AG10803 (cell line): ENCODE data around the gene TTC23.
A peak's percentile ranks its signal among the peaks of the same experiment; 100 is the strongest.
"Not testable (repeated sequence)": the region's sequence is repeated elsewhere in the genome, so short reads cannot be mapped to it uniquely, and the experiment has no call there.

Experiments
- DNase-seq: peaks from one replicate; pipeline ENCODE4 v3.0.0; 2010; ENCODE audit warnings: low read depth
- H3K4me3 ChIP-seq: 2 replicates; pipeline ENCODE4 v1.5.1; 2011; ENCODE audit warnings: mild to moderate bottlenecking, low read length, control low read depth
- TF ChIP-seq, protein P1 (sequence below): conservative IDR thresholded peaks from 2 replicates; pipeline ENCODE4 v1.5.1; 2011; ENCODE audit warnings: mild to moderate bottlenecking, low read length, control low read depth, inconsistent platforms

TTC23 gene

DNA sequence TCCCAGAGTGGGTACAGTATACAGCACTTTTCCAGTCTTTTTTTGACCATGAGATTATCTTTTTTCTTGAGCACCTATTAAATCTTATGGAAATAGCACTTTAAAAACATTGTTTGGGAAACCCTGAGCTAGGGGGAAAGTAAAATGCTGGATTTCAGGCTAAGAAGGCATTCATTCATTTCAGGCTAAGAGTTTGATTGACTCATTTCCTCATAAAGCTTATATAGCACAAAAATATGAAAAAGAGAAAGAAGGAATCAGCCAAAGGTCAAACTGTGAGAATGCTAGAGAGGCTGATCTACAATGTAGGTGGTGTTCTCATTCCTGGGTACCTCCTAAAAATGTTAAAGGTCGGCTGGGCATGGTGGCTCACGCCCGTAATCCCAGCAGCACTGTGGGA is 10.5 kb downstream of the TTC23 start:
- no peak for DNase-seq
- TF ChIP-seq, protein P1, sequence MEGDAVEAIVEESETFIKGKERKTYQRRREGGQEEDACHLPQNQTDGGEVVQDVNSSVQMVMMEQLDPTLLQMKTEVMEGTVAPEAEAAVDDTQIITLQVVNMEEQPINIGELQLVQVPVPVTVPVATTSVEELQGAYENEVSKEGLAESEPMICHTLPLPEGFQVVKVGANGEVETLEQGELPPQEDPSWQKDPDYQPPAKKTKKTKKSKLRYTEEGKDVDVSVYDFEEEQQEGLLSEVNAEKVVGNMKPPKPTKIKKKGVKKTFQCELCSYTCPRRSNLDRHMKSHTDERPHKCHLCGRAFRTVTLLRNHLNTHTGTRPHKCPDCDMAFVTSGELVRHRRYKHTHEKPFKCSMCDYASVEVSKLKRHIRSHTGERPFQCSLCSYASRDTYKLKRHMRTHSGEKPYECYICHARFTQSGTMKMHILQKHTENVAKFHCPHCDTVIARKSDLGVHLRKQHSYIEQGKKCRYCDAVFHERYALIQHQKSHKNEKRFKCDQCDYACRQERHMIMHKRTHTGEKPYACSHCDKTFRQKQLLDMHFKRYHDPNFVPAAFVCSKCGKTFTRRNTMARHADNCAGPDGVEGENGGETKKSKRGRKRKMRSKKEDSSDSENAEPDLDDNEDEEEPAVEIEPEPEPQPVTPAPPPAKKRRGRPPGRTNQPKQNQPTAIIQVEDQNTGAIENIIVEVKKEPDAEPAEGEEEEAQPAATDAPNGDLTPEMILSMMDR = no peak
- no peak overlapping the region for H3K4me3 ChIP-seq

DNA sequence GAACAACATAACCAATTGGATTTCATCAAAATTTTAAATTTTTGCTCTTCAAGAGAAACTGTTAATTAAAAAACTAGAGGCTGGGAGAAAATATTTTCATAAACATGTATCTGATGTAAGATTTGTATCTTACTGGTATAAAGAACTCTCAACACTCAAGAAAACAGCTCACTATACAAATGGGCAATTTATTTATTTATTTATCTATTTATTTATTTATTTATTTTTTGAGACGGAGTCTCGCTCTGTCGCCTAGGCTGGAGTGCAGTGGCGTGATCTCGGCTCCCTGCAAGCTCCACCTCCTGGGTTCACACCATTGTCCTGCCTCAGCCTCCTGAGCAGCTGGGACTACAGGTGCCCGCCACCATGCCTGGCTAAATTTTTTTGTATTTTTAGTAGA is 15.2 kb downstream of the TTC23 start:
- H3K4me3 ChIP-seq, DNase-seq: not testable (repeated sequence)

DNA sequence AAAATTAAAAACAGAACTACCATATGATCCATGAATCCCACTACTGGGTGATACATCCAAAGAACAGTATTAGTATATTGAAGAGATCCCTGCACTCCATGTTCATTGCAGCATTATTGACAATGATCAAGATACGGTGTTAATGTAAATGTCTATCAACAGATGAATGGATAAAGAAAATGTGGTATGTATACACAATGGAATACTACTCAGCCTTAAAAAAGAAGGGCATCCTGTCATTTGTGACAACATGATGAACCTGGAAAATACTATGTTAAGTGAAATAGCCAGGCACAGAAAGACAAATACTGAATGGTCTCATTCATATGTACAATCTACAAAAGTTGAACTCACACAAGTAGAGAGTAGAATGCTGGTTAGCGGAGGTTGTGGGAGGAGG is 16.6 kb downstream of the TTC23 start:
- DNase-seq = no peak
- TF ChIP-seq, protein P1 = no peak
- no peak overlapping the region for H3K4me3 ChIP-seq

DNA sequence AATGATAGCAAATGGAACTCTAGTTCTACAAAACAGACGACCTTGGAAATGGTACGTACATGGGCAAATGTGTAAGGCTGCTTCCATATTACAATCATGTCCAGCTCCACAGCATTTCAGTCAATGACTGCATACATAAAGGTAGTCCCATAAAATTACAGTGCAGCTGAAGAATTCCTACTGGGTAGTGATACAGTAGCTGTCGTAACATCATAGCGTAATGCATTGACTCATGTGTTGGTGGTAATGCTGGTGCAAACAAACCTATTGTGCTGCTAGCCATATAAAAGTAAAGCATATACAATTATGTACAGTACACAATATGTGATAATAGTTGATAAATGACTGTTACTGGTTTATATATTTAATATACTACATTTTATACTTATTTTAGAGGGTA is 18.5 kb downstream of the TTC23 start:
- TF ChIP-seq, protein P1 = no peak
- no peak for DNase-seq
- H3K4me3 ChIP-seq = no peak overlapping the region

DNA sequence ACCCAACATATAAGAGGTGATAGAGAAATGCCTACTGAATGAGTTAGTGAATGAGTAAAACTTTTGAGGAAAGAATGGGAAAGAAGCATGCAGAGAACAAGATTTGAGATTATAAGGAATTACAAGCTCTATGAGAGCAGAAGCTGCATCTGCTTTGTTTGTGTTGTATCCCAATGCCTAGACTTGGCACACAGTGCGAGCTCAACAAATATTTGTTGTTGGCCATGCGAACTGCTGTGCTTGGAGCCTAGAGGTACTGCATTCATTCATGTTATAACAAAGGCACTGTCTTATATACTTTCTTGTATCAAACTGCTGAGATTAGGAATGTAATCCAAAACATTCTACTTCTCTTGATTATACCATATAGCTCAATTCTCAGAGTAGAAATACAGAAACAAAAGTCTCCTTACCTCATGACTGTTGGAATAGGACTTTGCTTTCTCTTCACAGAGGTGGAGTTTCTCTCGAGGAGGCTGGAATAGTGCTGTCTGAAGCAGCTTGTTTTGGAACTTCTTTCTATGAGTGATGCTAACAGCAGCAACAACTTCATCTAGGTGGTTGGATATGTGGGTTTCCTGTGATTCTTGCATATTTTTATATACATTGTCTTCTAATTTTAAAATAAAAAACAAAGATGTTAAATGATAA is 21.1 kb downstream of the TTC23 start:
- no peak for DNase-seq
- TF ChIP-seq, protein P1 = no peak
- H3K4me3 ChIP-seq = no peak overlapping the region

DNA sequence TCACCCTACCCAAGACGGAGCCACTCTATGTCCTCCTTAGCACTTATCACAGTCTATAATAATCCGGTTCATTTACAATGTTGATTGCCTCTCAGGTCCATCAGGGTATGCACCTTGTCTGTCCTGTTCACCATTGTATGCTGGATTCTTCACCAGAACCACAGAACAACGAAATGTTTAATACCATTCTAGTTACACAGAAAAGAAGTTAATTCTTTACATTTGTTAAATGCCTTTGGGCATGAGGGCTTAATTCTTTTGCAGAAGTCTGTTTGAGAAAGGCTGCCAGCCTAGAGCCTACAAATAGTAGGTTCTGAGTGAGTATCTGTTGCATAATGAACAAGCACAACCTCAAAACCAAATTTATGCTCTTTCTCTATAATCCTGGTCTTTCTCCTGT is 22.6 kb downstream of the TTC23 start:
- peak; percentile 32 for DNase-seq
- TF ChIP-seq, protein P1 = no peak
- H3K4me3 ChIP-seq = no peak overlapping the region

DNA sequence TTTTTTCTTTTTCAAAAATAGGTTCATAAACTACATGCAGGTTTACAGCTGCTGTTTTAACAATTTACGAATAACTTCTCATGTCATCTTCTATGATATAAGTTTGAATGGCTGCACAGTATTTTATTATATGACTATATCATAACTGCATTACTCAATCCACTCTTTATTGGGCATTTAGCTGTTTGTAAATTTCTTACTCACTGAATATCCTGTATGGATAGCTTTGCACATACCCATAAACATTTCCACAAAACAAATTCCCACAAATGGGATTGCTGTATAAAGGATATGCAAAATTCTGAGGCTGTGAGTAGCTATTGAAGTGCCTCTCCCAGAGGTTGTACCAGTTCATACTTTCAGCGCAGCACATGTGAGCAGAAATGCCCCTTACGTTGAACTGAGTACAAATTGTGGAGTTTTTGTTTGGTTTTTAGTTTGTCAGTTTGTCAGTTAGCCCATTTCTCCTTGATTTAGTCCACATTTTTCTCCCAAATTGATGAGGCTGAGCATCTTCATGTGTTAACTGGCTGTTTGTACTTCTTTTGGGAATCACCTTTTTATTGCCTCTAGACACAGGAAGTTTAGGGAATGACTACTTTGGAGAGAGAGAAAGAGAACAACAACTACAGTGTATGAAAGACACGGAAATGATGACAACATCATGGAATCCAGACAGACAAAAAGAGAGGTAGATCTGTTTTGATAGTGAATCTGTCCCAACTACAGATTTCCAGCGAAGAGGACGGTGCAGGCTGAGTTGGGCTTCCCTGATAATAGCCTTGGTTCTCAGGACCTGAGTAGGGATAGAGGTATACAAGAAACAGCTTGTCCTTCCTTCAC is 24.8 kb downstream of the TTC23 start:
- no peak for DNase-seq
- no peak overlapping the region for H3K4me3 ChIP-seq
- TF ChIP-seq, protein P1 = no peak
